Measurements from ENCODE around the gene MMEL1.
"Not testable (repeated sequence)": the region's sequence is repeated elsewhere in the genome, so short reads cannot be mapped to it uniquely, and the experiment has no call there.

MMEL1 gene

GRCh38 chr1:2577565-2578075, 55.2 kb downstream of the MMEL1 start:
- WGBS, 2 experiments (ENCODE audit: insufficient coverage in 2 of 2): 89 to 93% methylated on average over 9 to 17 of the region's 23 CpGs
- H3K4me3 ChIP-seq (ENCODE audit: extremely low read depth, insufficient read depth, low read length, poor library complexity, severe bottlenecking); H3K36me3 ChIP-seq (ENCODE audit: control insufficient read depth, insufficient read depth, low read length); H3K9me3 ChIP-seq (ENCODE audit: control insufficient read depth, low read length): not testable (repeated sequence)
- Histone ChIP-seq H3K4me1 (ENCODE audit: control insufficient read depth, insufficient read depth, low read length, poor library complexity, severe bottlenecking) (peaks cover 13% of the 10 kb centered on the region), H3K27ac (ENCODE audit: low read depth, low read length, severe bottlenecking) (peak overlapping the region; percentile 45)

GRCh38 chr1:2575801-2576663, 56.8 kb downstream of the MMEL1 start:
- peaks cover 8% of the 10 kb centered on the region for H3K9me3 ChIP-seq (ENCODE audit: control insufficient read depth, low read length)
- 93 to 97% methylated on average over 18 to 23 of the region's 23 CpGs for WGBS, 2 experiments (ENCODE audit: insufficient coverage in 2 of 2)
- no peak overlapping the region for H3K27ac ChIP-seq (ENCODE audit: low read depth, low read length, severe bottlenecking)
- H3K4me1 ChIP-seq (ENCODE audit: control insufficient read depth, insufficient read depth, low read length, poor library complexity, severe bottlenecking): peaks cover 13% of the 10 kb centered on the region
- no peak overlapping the region for H3K4me3 ChIP-seq (ENCODE audit: extremely low read depth, insufficient read depth, low read length, poor library complexity, severe bottlenecking)
- no peaks in the 10 kb centered on the region for H3K36me3 ChIP-seq (ENCODE audit: control insufficient read depth, insufficient read depth, low read length)

- Histone ChIP-seq H3K36me3 (ENCODE audit: control insufficient read depth, insufficient read depth, low read length) (no peaks in the 10 kb centered on the region), H3K4me1 (ENCODE audit: control insufficient read depth, insufficient read depth, low read length, poor library complexity, severe bottlenecking) (peaks cover 13% of the 10 kb centered on the region), H3K4me3 (ENCODE audit: extremely low read depth, insufficient read depth, low read length, poor library complexity, severe bottlenecking) (no peak overlapping the region), H3K27ac (ENCODE audit: low read depth, low read length, severe bottlenecking) (no peak overlapping the region), H3K9me3 (ENCODE audit: control insufficient read depth, low read length) (peaks cover 8% of the 10 kb centered on the region)
- WGBS, 2 experiments (ENCODE audit: insufficient coverage in 2 of 2): 88 to 93% methylated on average over 7 to 8 of the region's 9 CpGs
These were observed 58.5 kb downstream of the MMEL1 start for GRCh38 chr1:2574350-2574749.

- H3K9me3 ChIP-seq (ENCODE audit: control insufficient read depth, low read length): peaks cover 8% of the 10 kb centered on the region
- H3K27ac ChIP-seq (ENCODE audit: low read depth, low read length, severe bottlenecking): no peak overlapping the region
- no peak overlapping the region for H3K4me3 ChIP-seq (ENCODE audit: extremely low read depth, insufficient read depth, low read length, poor library complexity, severe bottlenecking)
- WGBS, 2 experiments (ENCODE audit: insufficient coverage in 2 of 2): 94% methylated on average over 7 to 8 of the region's 8 CpGs
- peaks cover 11% of the 10 kb centered on the region for H3K4me1 ChIP-seq (ENCODE audit: control insufficient read depth, insufficient read depth, low read length, poor library complexity, severe bottlenecking)
- H3K36me3 ChIP-seq (ENCODE audit: control insufficient read depth, insufficient read depth, low read length): no peaks in the 10 kb centered on the region
These were observed 59.4 kb downstream of the MMEL1 start for GRCh38 chr1:2573250-2573920.

- H3K9me3 ChIP-seq (ENCODE audit: control insufficient read depth, low read length): peaks cover 8% of the 10 kb centered on the region
- peaks cover under 1% of the 10 kb centered on the region for H3K4me1 ChIP-seq (ENCODE audit: control insufficient read depth, insufficient read depth, low read length, poor library complexity, severe bottlenecking)
- no peak overlapping the region for H3K4me3 ChIP-seq (ENCODE audit: extremely low read depth, insufficient read depth, low read length, poor library complexity, severe bottlenecking)
- 96 to 99% methylated on average over 7 to 9 of the region's 9 CpGs for WGBS, 2 experiments (ENCODE audit: insufficient coverage in 2 of 2)
- no peaks in the 10 kb centered on the region for H3K36me3 ChIP-seq (ENCODE audit: control insufficient read depth, insufficient read depth, low read length)
- no peak overlapping the region for H3K27ac ChIP-seq (ENCODE audit: low read depth, low read length, severe bottlenecking)
These were observed 61.5 kb downstream of the MMEL1 start for GRCh38 chr1:2571348-2571747.

- 94 to 96% methylated on average over 16 to 17 of the region's 17 CpGs for WGBS, 2 experiments (ENCODE audit: insufficient coverage in 2 of 2)
- no peaks in the 10 kb centered on the region for H3K36me3 ChIP-seq (ENCODE audit: control insufficient read depth, insufficient read depth, low read length)
- no peak overlapping the region for H3K4me3 ChIP-seq (ENCODE audit: extremely low read depth, insufficient read depth, low read length, poor library complexity, severe bottlenecking)
- H3K9me3 ChIP-seq (ENCODE audit: control insufficient read depth, low read length): peaks cover 8% of the 10 kb centered on the region
- peaks cover 5% of the 10 kb centered on the region for H3K4me1 ChIP-seq (ENCODE audit: control insufficient read depth, insufficient read depth, low read length, poor library complexity, severe bottlenecking)
- no peak overlapping the region for H3K27ac ChIP-seq (ENCODE audit: low read depth, low read length, severe bottlenecking)
These were observed 62.5 kb downstream of the MMEL1 start for GRCh38 chr1:2570332-2570731.

GRCh38 chr1:2569703-2570102, 63.1 kb downstream of the MMEL1 start:
- not testable (repeated sequence) for H3K9me3 ChIP-seq (ENCODE audit: control insufficient read depth, low read length); H3K27ac ChIP-seq (ENCODE audit: low read depth, low read length, severe bottlenecking); H3K4me1 ChIP-seq (ENCODE audit: control insufficient read depth, insufficient read depth, low read length, poor library complexity, severe bottlenecking); H3K36me3 ChIP-seq (ENCODE audit: control insufficient read depth, insufficient read depth, low read length); H3K4me3 ChIP-seq (ENCODE audit: extremely low read depth, insufficient read depth, low read length, poor library complexity, severe bottlenecking)
- WGBS, 2 experiments (ENCODE audit: insufficient coverage in 2 of 2): 88 to 94% methylated on average over 11 to 12 of the region's 13 CpGs

- no peak overlapping the region for H3K4me3 ChIP-seq (ENCODE audit: extremely low read depth, insufficient read depth, low read length, poor library complexity, severe bottlenecking)
- WGBS, 2 experiments (ENCODE audit: insufficient coverage in 2 of 2): 92 to 95% methylated on average over 13 to 14 of the region's 17 CpGs
- H3K4me1 ChIP-seq (ENCODE audit: control insufficient read depth, insufficient read depth, low read length, poor library complexity, severe bottlenecking): peaks cover 5% of the 10 kb centered on the region
- no peak overlapping the region for H3K27ac ChIP-seq (ENCODE audit: low read depth, low read length, severe bottlenecking)
- H3K9me3 ChIP-seq (ENCODE audit: control insufficient read depth, low read length): peaks cover 8% of the 10 kb centered on the region
- H3K36me3 ChIP-seq (ENCODE audit: control insufficient read depth, insufficient read depth, low read length): no peaks in the 10 kb centered on the region
These were observed 63.8 kb downstream of the MMEL1 start for GRCh38 chr1:2569060-2569459.

- H3K36me3 ChIP-seq (ENCODE audit: control insufficient read depth, insufficient read depth, low read length); H3K4me1 ChIP-seq (ENCODE audit: control insufficient read depth, insufficient read depth, low read length, poor library complexity, severe bottlenecking); H3K4me3 ChIP-seq (ENCODE audit: extremely low read depth, insufficient read depth, low read length, poor library complexity, severe bottlenecking); H3K9me3 ChIP-seq (ENCODE audit: control insufficient read depth, low read length); H3K27ac ChIP-seq (ENCODE audit: low read depth, low read length, severe bottlenecking): not testable (repeated sequence)
- WGBS, 2 experiments (ENCODE audit: insufficient coverage in 2 of 2): 56 to 79% methylated on average over 2 to 3 of the region's 17 CpGs
These were observed 64.5 kb downstream of the MMEL1 start for GRCh38 chr1:2568187-2568816.

- Histone ChIP-seq H3K27ac (ENCODE audit: low read depth, low read length, severe bottlenecking) (no peak overlapping the region), H3K9me3 (ENCODE audit: control insufficient read depth, low read length) (no peaks in the 10 kb centered on the region), H3K4me3 (ENCODE audit: extremely low read depth, insufficient read depth, low read length, poor library complexity, severe bottlenecking) (no peak overlapping the region), H3K4me1 (ENCODE audit: control insufficient read depth, insufficient read depth, low read length, poor library complexity, severe bottlenecking) (peaks cover 5% of the 10 kb centered on the region), H3K36me3 (ENCODE audit: control insufficient read depth, insufficient read depth, low read length) (no peaks in the 10 kb centered on the region)
- 93 to 96% methylated on average over 9 to 14 of the region's 16 CpGs for WGBS, 2 experiments (ENCODE audit: insufficient coverage in 2 of 2)
These were observed 65.6 kb downstream of the MMEL1 start for GRCh38 chr1:2567083-2567679.
